Gastroesophageal sphincter (tissue), 4 donors: ENCODE results near the gene TAF15. TPM values are rescaled to one million over a fixed set of nuclear protein-coding genes. Genes with fewer than 3 reads are reported as not detected.

ENCODE experiments used
- ATAC-seq: fragments of 150-250 bp; one replicate; pipeline ENCODE4 v1.9.1; 2016; ENCODE audit warnings: mild to moderate bottlenecking, moderate library complexity
- H3K27ac ChIP-seq, 4 donors: fragments of 200-600 bp; sonication (generic) in 3 of 4; 1 replicate in 3 of 4; 2 replicates in 1 of 4; pipeline ENCODE4 v1.5.1; 2016 to 2019
- H3K27me3 ChIP-seq: fragments of 200-600 bp; sonication (generic); one replicate; pipeline ENCODE4 v1.5.1; 2019
- H3K36me3 ChIP-seq, 2 donors: fragments of 200-600 bp; sonication (generic); one replicate each; pipeline ENCODE4 v1.5.1; 2019; ENCODE audit warnings: control low read depth in 1 of 2
- H3K4me1 ChIP-seq, 3 donors: fragments of 200-600 bp; sonication (generic); 1 replicate in 2 of 3; 2 replicates in 1 of 3; pipeline ENCODE4 v1.5.1; 2016 to 2019; ENCODE audit warnings: control low read depth in 2 of 3
- H3K4me3 ChIP-seq, 2 donors: fragments of 200-600 bp; sonication (generic); one replicate each; pipeline ENCODE4 v1.5.1; 2019; ENCODE audit warnings: mild to moderate bottlenecking in 1 of 2, moderate library complexity in 1 of 2
- H3K9me3 ChIP-seq, 3 donors: fragments of 200-600 bp; sonication (generic); one replicate each; pipeline ENCODE4 v1.5.1; 2017 to 2019; ENCODE audit warnings: control low read depth in 2 of 3
- EP300 ChIP-seq: sonication (generic); formaldehyde crosslinking; IDR thresholded peaks from one replicate; pipeline ENCODE4 v1.6.1; 2017; ENCODE audit warnings: antibody characterized with exemption, mild to moderate bottlenecking
- POLR2A ChIP-seq, 2 donors: fragments of 450-650 bp; IDR thresholded peaks; one replicate each; pipeline ENCODE4 v1.6.1; 2017; ENCODE audit warnings: antibody characterized with exemption in 2 of 2, mild to moderate bottlenecking in 2 of 2, moderate library complexity in 1 of 2
- POLR2AphosphoS5 ChIP-seq: sonication (generic); formaldehyde crosslinking; IDR thresholded peaks from one replicate; pipeline ENCODE4 v1.6.1; 2017; ENCODE audit warnings: antibody characterized with exemption
- WGBS, 2 donors: methylation state at CpG; one replicate each; pipeline ENCODE4 v1.1.5; 2018; ENCODE audit warnings: low coverage in 1 of 2; 5-methylcytosine and 5-hydroxymethylcytosine counted together
- total RNA-seq, 4 donors: library from RNA; depleted of rRNA; stranded (reverse); fragments of >200 nt; gene quantifications; one replicate each; pipeline ENCODE4 v1.1.0, GENCODE V29; 2016
- TF ChIP-seq, protein P1 (sequence below), 4 experiments: fragments of 200-600 bp in 2 of 4; fragments of 450-650 bp in 2 of 4; sonication (generic) in 1 of 4; IDR thresholded peaks; one replicate each; pipeline ENCODE4 v1.5.1; 2017 to 2019; ENCODE audit warnings: antibody characterized with exemption in 4 of 4, mild to moderate bottlenecking in 2 of 4, moderate library complexity in 2 of 4

The TAF15 gene
- total RNA-seq, 4 donors from 2014 or later = 58.2 to 144 (median 109) TPM

- peak overlapping the region in 3 of 4 donors; percentile 54 to 73 (median 68) for H3K27ac ChIP-seq
- WGBS, 2 donors = 58% methylated on average over 5 of the region's 11 CpGs; no CpG with 5 or more reads in 1 of the 2 donors
- no peak overlapping the region for H3K4me3 ChIP-seq
- peaks cover 0 to 45% (median 18%) of the 10 kb centered on the region in 3 donors for H3K4me1 ChIP-seq
- no peaks in the 10 kb centered on the region for H3K9me3 ChIP-seq
- TF ChIP-seq EP300 (no peak), POLR2A (IDR thresholded peaks at IDR 0.05) (no peak), POLR2AphosphoS5 (no peak)
- TF ChIP-seq, protein P1, sequence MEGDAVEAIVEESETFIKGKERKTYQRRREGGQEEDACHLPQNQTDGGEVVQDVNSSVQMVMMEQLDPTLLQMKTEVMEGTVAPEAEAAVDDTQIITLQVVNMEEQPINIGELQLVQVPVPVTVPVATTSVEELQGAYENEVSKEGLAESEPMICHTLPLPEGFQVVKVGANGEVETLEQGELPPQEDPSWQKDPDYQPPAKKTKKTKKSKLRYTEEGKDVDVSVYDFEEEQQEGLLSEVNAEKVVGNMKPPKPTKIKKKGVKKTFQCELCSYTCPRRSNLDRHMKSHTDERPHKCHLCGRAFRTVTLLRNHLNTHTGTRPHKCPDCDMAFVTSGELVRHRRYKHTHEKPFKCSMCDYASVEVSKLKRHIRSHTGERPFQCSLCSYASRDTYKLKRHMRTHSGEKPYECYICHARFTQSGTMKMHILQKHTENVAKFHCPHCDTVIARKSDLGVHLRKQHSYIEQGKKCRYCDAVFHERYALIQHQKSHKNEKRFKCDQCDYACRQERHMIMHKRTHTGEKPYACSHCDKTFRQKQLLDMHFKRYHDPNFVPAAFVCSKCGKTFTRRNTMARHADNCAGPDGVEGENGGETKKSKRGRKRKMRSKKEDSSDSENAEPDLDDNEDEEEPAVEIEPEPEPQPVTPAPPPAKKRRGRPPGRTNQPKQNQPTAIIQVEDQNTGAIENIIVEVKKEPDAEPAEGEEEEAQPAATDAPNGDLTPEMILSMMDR (IDR thresholded peaks at IDR 0.05) = no peak
- H3K36me3 ChIP-seq = no peaks in the 10 kb centered on the region
- no peak for ATAC-seq
- H3K27me3 ChIP-seq = no peaks in the 10 kb centered on the region
These were observed 44.1 kb upstream of the TAF15 start for GRCh38 chr17:35765086-35765710.

DNA sequence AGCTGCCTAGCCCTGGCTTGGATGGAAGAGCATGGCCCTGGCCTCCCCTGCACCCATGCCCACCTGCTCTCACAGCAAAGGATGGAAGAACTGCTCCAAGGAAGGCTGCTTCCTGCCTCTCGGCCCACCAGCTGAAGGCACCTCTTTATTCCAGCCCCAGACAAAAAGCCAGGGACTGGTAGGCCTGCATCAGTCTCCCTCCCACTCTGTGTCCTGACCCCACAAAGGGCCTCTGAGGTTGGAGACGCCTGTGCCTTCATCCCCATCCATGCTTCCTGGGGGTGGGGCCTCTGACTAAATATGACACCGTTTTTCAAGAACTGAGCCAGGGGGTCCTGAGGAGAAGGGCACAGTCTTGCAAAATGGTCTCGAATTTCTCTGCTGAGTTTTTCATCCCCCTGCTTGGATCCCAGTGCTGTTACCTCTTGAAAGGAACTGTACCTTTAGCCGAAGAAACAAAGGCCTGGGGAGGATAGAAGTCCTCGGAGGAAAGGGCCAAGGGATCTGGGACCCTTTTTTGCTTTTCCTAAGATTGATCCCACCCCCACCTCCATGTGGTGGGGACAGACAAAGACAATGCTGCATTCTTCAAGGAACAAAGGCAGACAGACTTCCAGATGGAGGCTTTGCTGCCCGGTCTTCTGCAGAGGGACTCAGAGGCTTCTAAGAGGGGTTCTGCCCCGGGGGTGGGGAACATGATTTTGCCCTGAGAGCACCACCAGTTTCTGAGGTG lies 43.4 kb upstream of the TAF15 start:
- peaks cover 0 to 45% (median 18%) of the 10 kb centered on the region in 3 donors for H3K4me1 ChIP-seq
- H3K36me3 ChIP-seq = no peaks in the 10 kb centered on the region
- no peak for ATAC-seq
- no peaks in the 10 kb centered on the region for H3K9me3 ChIP-seq
- WGBS, 2 donors = 75% methylated on average over 6 of the region's 8 CpGs; no CpG with 5 or more reads in 1 of the 2 donors
- H3K4me3 ChIP-seq = no peak overlapping the region
- H3K27me3 ChIP-seq = no peaks in the 10 kb centered on the region
- TF ChIP-seq, protein P1 (IDR thresholded peaks at IDR 0.05) = no peak
- TF ChIP-seq POLR2AphosphoS5 (no peak), POLR2A (IDR thresholded peaks at IDR 0.05) (no peak), EP300 (no peak)
- H3K27ac ChIP-seq = peak overlapping the region in 1 of 4 donors; percentile 73

DNA sequence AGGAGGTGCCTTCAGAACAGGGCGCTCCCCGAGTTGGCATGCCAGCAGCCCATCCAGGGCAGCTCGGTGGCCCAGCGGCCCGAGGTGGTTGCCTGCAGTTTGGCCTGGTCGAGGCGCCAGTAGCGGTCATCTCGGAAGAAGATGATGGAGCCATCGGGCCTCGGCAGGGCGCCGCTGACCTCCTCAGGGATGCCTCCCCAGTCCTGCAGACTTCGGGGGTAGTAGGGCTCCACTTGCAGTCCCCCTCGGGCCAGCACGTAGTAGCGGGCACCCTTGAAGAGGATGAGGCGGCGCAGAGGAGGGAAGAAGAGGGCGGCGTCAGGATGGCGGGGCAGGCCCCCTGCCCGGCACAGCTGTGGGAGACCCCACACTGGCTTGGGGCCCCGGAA lies 42.8 kb upstream of the TAF15 start:
- Histone ChIP-seq H3K27me3 (no peaks in the 10 kb centered on the region), H3K4me1 (peaks cover 0 to 45% (median 18%) of the 10 kb centered on the region in 3 donors), H3K36me3 (no peaks in the 10 kb centered on the region), H3K27ac (no peak overlapping the region), H3K4me3 (no peak overlapping the region), H3K9me3 (no peaks in the 10 kb centered on the region)
- no peak for TF ChIP-seq POLR2AphosphoS5
- no peak for TF ChIP-seq POLR2A (IDR thresholded peaks at IDR 0.05)
- TF ChIP-seq, protein P1 (IDR thresholded peaks at IDR 0.05) = no peak
- no peak for TF ChIP-seq EP300
- WGBS, 2 donors = no CpG with 5 or more reads among the region's 24 CpGs
- no peak for ATAC-seq

- Histone ChIP-seq H3K4me3 (no peak overlapping the region), H3K27ac (no peak overlapping the region), H3K4me1 (peaks cover 0 to 47% (median 18%) of the 10 kb centered on the region in 3 donors), H3K9me3 (no peaks in the 10 kb centered on the region), H3K36me3 (no peaks in the 10 kb centered on the region), H3K27me3 (no peaks in the 10 kb centered on the region)
- TF ChIP-seq, protein P1 (IDR thresholded peaks at IDR 0.05) = peak in 3 of 4 experiments; percentile 63 to 70 (median 67)
- TF ChIP-seq POLR2A (IDR thresholded peaks at IDR 0.05) = no peak
- no peak for ATAC-seq
- WGBS, 2 donors = 30 to 40% methylated on average over 7 of the region's 7 CpGs
These were observed 42.3 kb upstream of the TAF15 start for GRCh38 chr17:35766903-35767510.
